Globus pallidus (tissue), 1 donor: Measurements from ENCODE around the gene KCNJ15.

ENCODE experiments used
- DNase-seq: peaks from one replicate; pipeline ENCODE4 v3.0.0-alpha.2; 2015; ENCODE audit warnings: low spot score

KCNJ15 gene

DNA sequence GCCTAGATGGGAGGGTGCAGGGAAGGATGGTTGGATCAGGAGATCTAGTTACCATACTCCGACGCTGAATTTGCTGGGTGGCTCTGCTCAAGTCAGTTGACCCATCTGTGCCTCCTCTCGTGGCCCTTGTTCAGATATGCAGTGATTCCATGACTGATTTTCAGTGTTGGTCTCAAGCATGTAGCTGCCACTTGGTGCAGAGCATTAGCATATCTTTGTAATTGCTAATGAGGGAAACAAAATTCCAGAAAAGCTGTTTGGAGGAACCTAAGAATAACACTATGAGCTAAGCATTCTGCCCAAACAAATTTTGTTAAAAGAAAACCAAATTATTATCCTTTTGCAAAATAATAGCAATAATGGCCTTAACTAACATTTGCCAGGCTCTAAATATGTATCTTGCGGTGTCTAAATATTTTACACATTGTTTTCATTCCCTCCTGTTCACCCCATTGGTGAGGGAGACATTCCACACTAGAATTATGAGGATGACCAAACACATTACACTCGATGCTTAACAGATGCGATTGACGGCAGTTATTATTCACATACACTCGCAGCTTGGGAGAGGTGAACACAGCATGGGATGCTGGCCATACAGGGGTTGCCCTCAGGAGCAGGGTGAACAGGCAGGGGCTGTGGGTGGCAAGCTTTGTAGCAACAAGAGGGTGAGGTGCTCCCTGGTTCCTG lies 69.1 kb downstream of the KCNJ15 start:
- no peak for DNase-seq

DNA sequence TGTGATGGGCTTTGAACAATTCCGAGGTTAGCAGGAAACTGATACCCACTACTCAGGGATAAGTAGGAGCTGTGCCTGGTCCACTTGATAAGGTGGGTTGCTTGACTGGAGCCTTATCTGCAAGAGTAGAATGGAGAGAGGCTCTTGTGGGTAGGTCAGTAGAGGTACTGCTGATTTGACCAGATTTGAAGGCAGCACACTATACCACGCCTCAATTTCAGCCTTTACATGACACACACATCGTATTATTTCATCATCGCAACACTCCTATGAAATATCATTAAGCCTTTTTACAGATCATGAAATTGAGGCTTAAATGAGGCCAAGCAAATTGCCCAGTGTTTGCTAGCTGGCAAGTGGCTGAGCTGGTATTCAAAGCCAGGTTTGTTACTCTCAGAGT lies 69.6 kb downstream of the KCNJ15 start:
- DNase-seq, result no peak

DNA sequence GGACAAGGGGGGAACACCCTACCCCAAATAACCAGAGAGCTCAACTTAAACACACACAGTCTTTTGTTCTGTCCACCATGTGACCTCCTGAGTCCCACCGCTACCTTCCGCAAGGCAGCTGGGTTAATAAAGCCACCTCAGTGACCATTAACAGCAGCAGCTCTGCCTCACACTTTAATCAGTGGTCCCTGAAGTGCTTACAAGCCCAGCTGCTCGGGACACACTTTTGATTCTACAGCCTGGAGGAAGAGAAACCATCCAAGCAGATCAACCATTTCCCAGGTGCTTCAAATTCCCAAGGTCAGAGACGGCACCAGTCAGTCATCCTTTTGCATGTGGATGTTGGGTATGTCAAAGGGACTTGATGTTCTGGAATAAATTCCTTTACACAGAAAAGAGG lies 70.1 kb downstream of the KCNJ15 start:
- DNase-seq, result no peak

GRCh38 chr21:38327984-38328383 lies 71.2 kb downstream of the KCNJ15 start:
- DNase-seq, result no peak

DNA sequence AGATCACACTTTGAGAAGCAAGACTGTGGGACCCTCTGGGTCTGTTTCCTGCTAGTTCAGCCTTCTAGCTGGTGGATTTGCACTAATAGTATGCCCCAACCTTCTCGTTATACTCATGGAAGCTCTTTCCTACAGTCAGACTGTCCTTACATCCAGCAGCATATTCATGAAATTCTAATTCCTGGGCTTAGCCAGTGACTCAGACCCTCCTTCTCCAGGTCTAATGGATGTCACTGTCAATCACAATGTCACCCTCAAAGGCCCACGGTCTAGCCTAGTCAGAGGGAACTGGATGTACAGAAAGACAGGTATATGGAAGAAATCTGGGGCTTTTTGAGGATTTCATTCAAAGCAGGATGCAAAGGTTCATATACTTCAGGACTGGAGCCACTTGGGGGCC lies 72.4 kb downstream of the KCNJ15 start:
- no peak for DNase-seq

- DNase-seq, result no peak
These were observed 73.9 kb downstream of the KCNJ15 start for GRCh38 chr21:38330666-38331065.

DNA sequence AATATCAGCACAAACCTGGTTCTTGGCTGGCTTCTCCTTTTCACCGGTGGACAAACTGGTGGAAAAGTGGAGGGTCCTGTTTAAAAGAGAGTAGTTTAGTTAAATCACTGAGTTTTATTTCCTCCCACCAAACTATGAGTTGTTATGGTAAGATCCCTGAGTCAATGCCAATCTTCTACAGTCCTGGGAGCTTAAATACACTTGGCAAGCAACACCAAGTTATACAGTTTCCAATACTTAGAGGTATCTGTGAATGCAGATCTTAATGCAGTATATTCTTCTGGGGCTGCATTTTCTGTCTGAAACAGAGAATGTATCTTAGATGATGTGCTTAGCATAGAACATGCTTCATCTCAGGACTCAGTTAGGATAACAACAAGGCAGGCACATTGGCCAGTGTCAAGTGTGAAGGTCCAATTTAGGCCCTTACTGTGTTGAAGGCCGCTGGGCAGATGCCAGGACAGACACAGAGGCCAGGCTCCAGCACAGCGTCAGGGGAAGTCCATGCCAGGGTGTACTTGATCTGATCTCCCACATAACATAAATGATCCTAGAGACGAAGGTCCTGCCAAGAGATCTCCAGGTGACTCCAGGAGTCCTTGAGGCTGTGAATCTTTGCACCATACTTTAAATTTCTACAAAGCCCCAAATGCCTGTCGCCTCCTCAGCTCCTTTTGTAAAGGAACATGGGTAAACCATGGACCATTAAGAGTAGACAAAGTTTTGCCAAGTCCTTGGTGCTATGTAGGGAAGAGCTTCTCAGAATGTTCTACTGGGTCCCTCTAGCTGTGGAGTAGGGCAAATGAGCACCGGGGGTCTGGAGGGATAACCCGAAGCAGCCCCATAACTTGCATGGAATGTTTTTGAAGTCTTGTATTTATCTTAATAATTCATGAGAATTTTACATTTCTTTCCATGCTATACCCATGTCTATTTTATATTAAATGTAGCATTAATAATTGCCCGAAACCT lies 76.8 kb downstream of the KCNJ15 start:
- no peak for DNase-seq

- peak; percentile 2 for DNase-seq
These were observed 78.1 kb downstream of the KCNJ15 start for GRCh38 chr21:38334866-38335265.

DNA sequence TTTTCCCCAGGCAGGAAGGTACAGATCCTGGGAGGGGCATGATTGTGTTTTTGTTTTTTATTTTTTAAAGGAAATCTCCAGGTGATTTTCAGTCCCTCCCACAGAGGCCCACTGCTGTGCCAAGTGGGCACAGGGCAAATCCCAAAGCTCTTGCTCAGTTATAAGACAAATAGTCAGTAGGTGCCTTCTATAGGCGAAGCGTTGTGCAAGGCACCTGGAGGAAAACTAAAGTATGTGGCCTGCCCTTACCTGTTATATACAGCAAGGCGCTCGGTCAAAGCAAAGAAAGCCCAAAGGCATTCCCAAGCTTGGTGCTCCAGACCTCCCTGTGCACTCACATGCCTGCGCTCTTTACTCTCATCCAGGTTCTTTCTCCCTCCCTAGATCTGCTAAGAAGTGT lies 81.0 kb downstream of the KCNJ15 start:
- DNase-seq, result no peak

GRCh38 chr21:38340131-38340530 lies 83.3 kb downstream of the KCNJ15 start:
- no peak for DNase-seq

DNA sequence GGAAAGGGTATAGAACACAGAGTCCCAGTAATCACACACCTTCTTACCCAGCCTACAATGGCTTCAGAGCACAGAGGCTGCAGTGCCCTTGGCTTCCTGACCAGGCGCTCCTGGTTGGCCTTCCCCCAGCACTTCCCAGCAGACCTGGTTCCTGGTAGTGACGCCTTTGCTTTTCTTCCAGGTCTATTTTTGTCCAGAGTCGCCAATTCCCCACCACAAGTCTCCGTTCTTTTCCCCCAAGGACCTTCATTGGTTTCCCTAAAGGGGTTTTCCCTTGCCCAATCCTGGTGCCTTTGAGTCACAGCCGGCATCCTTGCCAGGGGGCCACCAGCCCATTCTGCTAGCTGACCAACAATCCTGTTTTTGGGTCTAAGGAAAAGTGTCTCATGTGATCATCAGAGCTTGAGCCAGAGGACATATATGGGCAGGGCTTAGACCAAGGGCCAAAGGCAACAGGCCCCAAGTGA lies 84.8 kb downstream of the KCNJ15 start:
- no peak for DNase-seq

GRCh38 chr21:38342739-38343138 lies 85.9 kb downstream of the KCNJ15 start:
- DNase-seq, result no peak

GRCh38 chr21:38343691-38344090 lies 86.9 kb downstream of the KCNJ15 start:
- no peak for DNase-seq

DNA sequence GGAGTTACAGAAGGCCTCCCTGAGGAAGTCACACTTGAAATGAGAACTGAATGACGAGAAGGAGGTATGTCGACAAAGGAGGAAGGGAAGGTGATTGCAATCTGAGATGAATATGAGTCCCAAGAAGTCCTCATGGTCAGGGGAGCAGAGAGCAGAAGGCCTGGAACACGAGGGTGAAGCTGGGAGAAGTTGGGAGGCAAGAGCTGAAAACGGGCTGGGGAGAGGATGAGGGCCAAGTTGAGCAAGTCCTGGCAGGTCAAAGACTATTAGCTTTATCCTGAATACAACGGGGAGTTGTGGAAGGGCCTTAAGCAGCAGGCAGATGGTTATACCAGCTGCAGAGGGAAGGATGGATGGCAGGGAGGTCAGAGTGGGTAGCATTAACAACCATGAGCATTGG lies 89.5 kb downstream of the KCNJ15 start:
- DNase-seq, result no peak

GRCh38 chr21:38349111-38349746 lies 92.4 kb downstream of the KCNJ15 start:
- no peak for DNase-seq

GRCh38 chr21:38349977-38350376 lies 93.2 kb downstream of the KCNJ15 start:
- DNase-seq, result no peak

DNA sequence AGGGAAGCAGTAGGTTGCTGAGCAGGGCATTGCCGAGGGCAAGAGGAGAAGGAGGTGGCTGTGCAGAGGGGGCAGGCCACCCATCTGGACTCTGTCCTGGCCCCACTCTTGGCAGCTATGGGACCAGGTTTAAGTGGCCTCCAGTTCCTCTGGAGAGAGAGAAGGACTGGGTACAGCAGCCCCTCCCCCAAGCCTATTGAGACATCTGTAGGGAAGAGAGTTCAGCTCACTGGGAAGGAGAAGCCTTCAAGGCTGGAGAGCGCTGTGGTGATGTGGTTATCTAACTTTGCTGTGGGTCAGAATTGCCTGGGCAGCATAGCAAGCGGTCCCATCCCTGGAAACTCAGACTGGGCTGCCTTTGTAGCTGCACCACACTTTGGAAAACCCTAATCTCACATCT lies 93.9 kb downstream of the KCNJ15 start:
- DNase-seq, result no peak

DNA sequence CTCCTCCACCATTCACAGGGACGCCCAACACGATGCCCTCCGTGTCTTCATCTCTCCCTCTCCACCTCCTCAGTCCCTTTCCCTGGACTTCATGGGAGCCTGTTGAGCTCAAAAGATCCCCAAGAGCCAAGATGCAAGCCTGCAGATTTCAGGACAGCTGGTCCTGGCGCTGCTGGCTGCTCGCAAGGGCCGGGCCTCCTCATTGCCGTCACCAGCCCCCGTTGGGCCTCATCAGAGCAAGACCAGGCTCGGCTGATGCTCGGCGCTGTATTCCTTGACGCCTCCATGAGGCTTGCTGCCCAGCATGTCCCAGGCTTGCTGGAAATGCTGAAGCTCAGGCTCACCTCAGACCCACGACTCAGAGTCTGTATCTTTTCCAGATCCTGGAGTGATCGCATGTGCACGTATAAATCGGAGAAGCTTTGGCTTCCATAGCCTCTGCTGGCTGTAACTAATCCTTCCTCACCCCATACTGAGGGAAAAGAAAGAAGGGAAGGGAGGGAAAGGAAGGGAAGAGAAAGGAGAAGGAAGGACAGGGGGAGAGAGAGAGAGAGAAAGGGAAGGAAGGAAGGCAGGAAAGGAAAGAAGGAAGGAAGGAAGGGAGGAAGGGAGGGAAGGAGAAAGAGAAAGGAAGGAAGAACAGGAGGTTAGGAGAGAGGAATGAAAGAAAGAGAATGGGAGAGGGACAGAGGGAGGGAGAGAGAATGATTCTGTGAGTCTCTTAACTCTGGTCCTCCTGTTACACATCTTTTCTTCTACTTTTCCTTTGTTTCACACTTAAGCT lies 94.6 kb downstream of the KCNJ15 start:
- no peak for DNase-seq

- no peak for DNase-seq
These were observed 95.2 kb downstream of the KCNJ15 start for GRCh38 chr21:38351961-38352521.

DNA sequence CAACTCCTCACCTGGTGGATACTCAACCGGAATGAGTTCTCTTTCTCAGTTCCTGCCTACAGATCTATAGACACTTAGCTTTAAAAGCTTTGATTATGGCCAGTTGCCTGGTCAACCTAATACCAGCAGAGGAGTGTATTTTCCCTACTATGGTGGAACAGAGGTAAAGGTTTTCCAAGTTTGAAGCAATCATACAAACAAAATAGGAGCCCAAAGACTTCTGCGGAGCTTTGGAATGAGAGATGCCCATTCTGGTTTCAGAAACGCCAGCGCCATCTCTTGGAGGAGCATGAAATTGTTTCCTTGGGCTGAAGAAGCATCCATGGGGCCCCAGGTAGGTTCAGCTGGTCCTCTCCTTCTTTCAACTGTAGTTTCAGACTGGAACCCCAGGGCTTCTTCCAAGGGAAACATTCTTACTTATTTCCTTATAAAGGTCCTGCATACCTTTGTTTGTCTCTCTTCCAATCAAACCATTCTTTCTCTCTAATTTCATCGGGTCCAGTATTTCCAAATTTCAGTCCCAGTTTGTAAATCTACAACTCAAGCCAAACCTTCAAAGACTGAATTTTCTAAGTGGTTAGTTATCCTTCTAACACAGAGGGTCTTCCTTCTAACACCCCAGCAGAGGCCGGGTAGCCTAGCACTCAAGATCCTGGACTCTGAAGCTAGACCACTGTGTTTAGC lies 95.9 kb downstream of the KCNJ15 start:
- peak; percentile 4 for DNase-seq

DNA sequence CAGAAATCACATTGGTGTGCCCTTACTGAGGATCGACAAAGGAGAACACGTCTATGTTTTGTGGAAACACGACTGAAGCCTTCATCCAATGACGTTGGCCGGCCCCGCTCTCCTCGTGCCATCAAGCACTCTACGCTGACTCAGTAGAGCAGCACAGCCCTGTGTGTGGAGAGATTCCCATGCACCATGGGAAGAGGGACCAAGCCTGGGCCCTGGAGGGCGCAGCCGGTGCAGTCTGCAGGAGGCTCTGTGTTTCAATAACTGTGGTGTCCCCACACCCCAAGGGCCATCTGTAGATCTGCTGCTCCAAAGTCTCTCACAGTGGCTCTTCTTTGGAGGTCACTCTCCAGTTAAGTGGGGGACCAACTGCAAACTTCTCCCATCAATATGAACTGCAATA lies 97.4 kb downstream of the KCNJ15 start:
- no peak for DNase-seq
